ENCODE data around the gene ZNF888. TPM values are rescaled to one million over a fixed set of nuclear protein-coding genes. Genes with fewer than 3 reads are reported as not detected.
"Not testable (repeated sequence)": the region's sequence is repeated elsewhere in the genome, so short reads cannot be mapped to it uniquely, and the experiment has no call there.

Gene ZNF888
- total RNA-seq, 3 donors from 2014 or later = 0.74 to 1.3 (median 0.98) TPM

DNA sequence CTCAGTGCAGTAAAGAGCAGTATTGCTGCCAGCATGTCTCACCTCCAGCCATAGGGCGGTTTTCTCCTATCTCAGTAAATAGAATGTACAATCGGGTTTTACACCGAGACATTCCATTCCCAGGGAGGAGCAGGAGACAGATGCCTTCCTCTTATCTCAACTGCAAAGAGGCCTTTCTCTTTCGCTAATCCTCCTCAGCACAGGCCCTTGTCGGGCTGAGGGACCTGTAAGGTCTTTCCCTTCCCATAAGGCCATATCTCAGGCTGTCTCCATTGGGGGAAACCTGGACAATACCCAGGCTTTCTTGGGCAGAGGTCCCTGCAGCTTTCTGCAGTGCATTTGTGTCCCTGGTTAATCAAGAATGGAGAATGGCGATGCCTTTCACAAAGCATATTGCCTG is 50.2 kb downstream of the ZNF888 start:
- H3K36me3 Mint-ChIP-seq (ENCODE audit: insufficient read depth) = peaks cover 13% of the 10 kb centered on the region
- H3K4me3 Mint-ChIP-seq; ATAC-seq; H3K27me3 Mint-ChIP-seq (ENCODE audit: low read depth); H3K4me1 Mint-ChIP-seq (ENCODE audit: low read depth); DNase-seq: not testable (repeated sequence)
- peaks cover 29% of the 10 kb centered on the region for H3K9me3 Mint-ChIP-seq

DNA sequence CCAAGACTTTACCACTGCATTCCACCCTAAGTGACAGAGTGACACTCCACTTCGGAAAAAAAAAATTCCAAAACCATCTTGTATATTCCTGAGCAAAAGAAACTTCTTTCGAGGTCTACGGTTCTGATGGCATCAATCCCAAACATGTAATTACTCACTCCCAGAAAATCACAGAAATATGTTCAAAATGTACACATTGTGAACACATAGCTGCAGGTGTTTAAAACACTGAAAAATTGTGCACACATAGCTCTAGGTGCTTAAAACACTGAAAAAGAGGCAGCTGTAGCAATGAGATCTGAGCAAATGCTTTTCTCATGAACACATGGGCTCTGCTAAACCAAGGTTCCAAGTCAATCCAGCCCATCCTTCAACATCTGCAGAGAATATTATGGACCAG is 51.8 kb downstream of the ZNF888 start:
- Mint-ChIP-seq H3K4me1 (ENCODE audit: low read depth) (no peaks in the 10 kb centered on the region), H3K4me3 (no peak overlapping the region), H3K36me3 (ENCODE audit: insufficient read depth) (peaks cover 9% of the 10 kb centered on the region), H3K9me3 (peaks cover 25% of the 10 kb centered on the region), H3K27me3 (ENCODE audit: low read depth) (no peaks in the 10 kb centered on the region)
- no peak for DNase-seq
- ATAC-seq = no peak

DNA sequence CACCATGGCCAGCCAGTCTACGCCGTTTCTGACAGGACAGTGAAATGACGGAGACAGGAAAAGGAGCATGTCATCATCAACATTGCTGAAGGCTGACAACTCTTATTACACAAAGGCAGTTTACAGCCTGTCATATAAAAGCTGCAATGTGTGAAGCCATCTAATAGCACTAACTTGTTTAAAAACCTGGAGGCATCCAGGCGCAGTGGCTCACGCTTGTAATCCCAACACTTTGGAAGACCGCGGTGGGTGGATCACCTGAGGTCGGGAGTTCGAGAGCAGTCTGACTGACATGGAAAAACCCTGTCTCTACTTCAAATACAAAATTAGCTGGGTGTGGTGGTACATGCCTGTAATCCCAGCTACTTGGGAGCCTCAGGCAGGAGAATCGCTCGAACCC is 55.2 kb downstream of the ZNF888 start:
- not testable (repeated sequence) for ATAC-seq; DNase-seq; H3K4me1 Mint-ChIP-seq (ENCODE audit: low read depth); H3K27me3 Mint-ChIP-seq (ENCODE audit: low read depth); H3K4me3 Mint-ChIP-seq; H3K9me3 Mint-ChIP-seq; H3K36me3 Mint-ChIP-seq (ENCODE audit: insufficient read depth)

DNA sequence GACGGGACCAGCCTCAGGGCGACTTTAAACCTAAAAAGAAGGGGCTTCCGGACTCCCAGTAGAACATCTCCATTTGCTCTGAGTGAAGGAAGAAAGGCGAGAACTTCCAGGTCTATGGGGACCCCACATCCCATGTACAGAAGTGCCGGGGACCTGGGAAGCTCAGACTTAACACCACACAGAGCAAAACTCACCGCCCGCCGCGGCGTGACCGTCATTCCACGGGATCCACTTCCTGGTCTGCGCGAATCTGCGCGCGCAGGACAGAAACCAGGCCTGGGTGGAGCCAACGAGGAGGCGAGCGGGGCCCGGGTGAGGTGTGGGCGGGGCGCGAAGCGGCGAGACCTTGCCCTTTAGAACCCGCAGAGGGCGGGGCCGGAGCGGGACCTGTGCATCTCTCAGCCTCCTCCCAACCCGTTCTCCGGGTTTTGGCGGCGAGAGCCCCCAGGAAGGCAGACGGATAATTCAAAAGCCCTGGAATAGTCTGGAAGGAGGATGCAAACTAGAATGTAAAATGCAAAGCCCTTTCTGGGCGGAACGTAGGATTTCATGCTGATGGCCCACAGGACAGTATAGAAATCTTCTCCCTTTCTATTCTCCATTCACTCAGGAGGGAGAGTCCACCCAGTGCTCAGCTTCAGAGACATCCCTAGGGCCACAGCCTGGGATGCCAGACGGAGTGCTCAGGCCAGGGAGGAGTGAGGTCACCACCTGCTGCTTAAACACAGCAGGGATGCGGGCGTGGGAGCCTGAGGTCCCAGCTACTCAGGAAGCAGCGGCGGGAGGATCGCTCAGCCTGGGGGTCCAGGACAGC is 65.6 kb downstream of the ZNF888 start, which contains the start of gene ZNF468:
TSS of gene ZNF468 (minus strand) at position 242 of the 814 bp plus-strand sequence. CDS start 3,347 bp downstream, outside the sequence.
- ATAC-seq (peak; percentile 99 to 100), DNase-seq (peak; percentile 64)
- Mint-ChIP-seq H3K4me1 (ENCODE audit: low read depth) (peaks cover 24% of the 10 kb centered on the region), H3K36me3 (ENCODE audit: insufficient read depth) (peaks cover 31% of the 10 kb centered on the region), H3K9me3 (peaks cover 11% of the 10 kb centered on the region), H3K4me3 (peak within 1 kb of the TSS; percentile 91)
- not testable (repeated sequence) for H3K27me3 Mint-ChIP-seq (ENCODE audit: low read depth)

DNA sequence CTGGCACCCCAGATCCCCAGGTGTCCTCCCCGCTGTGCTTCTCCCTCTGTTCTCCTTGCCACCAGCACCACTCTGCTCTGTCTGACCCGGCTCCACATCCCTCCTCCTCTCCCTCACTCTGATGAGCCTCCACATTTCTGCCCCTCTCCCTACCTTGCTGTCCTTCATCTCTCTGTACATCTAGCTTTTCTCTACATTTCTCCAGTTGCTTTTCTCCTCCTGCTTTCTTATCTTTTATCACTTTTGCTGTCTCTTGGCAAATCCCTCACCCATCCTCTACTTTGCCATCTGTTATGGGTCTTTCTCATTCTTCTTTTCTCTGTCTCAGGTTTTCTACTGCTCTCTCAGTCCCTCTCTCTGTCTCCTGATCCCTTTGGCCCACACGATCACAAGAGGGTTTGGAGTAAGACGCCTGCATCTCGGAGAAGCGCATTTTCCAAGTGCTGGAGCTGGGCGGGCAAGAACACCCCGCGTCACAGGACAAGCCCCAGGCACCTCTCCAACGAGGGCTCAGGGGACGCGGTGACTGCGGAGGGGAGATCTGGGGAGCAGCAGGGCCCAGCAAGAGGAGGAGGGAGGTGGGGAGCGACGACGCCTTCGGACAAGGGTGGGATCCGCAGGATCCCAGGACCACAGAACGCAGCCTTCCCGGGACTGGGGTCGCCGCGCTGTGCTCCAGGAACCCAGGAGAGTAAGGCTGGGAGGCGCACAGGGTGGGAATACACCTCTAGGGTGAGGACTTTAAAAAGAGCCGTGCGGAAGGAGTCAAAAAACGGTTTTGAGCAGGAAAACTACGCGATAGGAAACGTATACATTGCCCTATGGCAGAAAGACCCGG is 66.5 kb downstream of the ZNF888 start:
- not testable (repeated sequence) for H3K27me3 Mint-ChIP-seq (ENCODE audit: low read depth); H3K9me3 Mint-ChIP-seq; DNase-seq
- ATAC-seq = peak; percentile 6 to 45
- Mint-ChIP-seq H3K36me3 (ENCODE audit: insufficient read depth) (peaks cover 31% of the 10 kb centered on the region), H3K4me1 (ENCODE audit: low read depth) (peaks cover 24% of the 10 kb centered on the region), H3K4me3 (peak overlapping the region; percentile 91)

Other genes starting within 250 kb of the ZNF888 start
- gene ZNF611, start 188.4 kb downstream of the ZNF888 start, total RNA-seq = 10 to 100 TPM; 10.4 to 15.3 (median 13.4) TPM
- gene ZNF600, start 136.6 kb downstream of the ZNF888 start, total RNA-seq = 10 to 100 TPM in 1 of 3 donors, 1 to 10 TPM in 2; 2.4 to 11.1 (median 5.5) TPM
- 10 to 100 TPM in 1 of 3 donors, 1 to 10 TPM in 2; 8.4 to 13.5 (median 9.2) TPM for gene ZNF28, start 101.8 kb downstream of the ZNF888 start, total RNA-seq
- gene ZNF468, start 65.8 kb downstream of the ZNF888 start, total RNA-seq = 10 to 100 TPM in 2 of 3 donors, 1 to 10 TPM in 1; 8.3 to 10.5 (median 10.5) TPM
- gene ZNF320, start 25.8 kb downstream of the ZNF888 start, total RNA-seq = 10 to 100 TPM in 1 of 3 donors, 1 to 10 TPM in 2; 3.0 to 10.9 (median 3.4) TPM
- 1 to 10 TPM; 4.0 to 4.7 (median 4.6) TPM for gene ZNF816, start 39.5 kb upstream of the ZNF888 start, total RNA-seq
- not detected for gene ERVV-1, start 90.5 kb upstream of the ZNF888 start, total RNA-seq
- not detected for gene ERVV-2, start 121.3 kb upstream of the ZNF888 start, total RNA-seq
- gene ZNF160, start 180.0 kb upstream of the ZNF888 start, total RNA-seq = 10 to 100 TPM in 2 of 3 donors, 1 to 10 TPM in 1; 9.0 to 14.8 (median 12.4) TPM
- under 1 TPM; 0.33 to 0.46 (median 0.45) TPM for gene ZNF415, start 209.5 kb upstream of the ZNF888 start, total RNA-seq
- gene ZNF347, start 235.6 kb upstream of the ZNF888 start, total RNA-seq = 1 to 10 TPM; 3.0 to 5.1 (median 3.1) TPM